NCI-H1694 (cell line): ENCODE data around the gene HPCAL1.
"Not testable (repeated sequence)": the region's sequence is repeated elsewhere in the genome, so short reads cannot be mapped to it uniquely, and the experiment has no call there.

Source experiments
- DNase-seq: peaks from one replicate; lab custom pipeline; 2025; lab: John Stamatoyannopoulos, UW

The HPCAL1 gene

GRCh38 chr2:10302479-10303180 lies at the start of gene HPCAL1:
Gene HPCAL1 (plus strand): TSS chr2:10302904. CDS start chr2:10419758, 116,854 bp downstream.
- peak; percentile 65 for DNase-seq

GRCh38 chr2:10253596-10254372 lies 48.9 kb upstream of the HPCAL1 start:
- no peak for DNase-seq

GRCh38 chr2:10254373-10255188 lies 48.1 kb upstream of the HPCAL1 start:
- DNase-seq, result no peak

GRCh38 chr2:10255189-10256030 lies 47.3 kb upstream of the HPCAL1 start:
- DNase-seq, result no peak

GRCh38 chr2:10256031-10256514 lies 46.6 kb upstream of the HPCAL1 start:
- no peak for DNase-seq

GRCh38 chr2:10256515-10257031 lies 46.1 kb upstream of the HPCAL1 start:
- no peak for DNase-seq

GRCh38 chr2:10257036-10257435 lies 45.7 kb upstream of the HPCAL1 start:
- DNase-seq, result no peak

- no peak for DNase-seq
Measured at GRCh38 chr2:10257500-10258147, 45.1 kb upstream of the HPCAL1 start.

- no peak for DNase-seq
Measured at GRCh38 chr2:10258326-10258725, 44.4 kb upstream of the HPCAL1 start.

- no peak for DNase-seq
Measured at GRCh38 chr2:10258726-10259125, 44.0 kb upstream of the HPCAL1 start.

- no peak for DNase-seq
Measured at GRCh38 chr2:10260130-10260529, 42.6 kb upstream of the HPCAL1 start.

GRCh38 chr2:10263526-10263925 lies 39.2 kb upstream of the HPCAL1 start:
- DNase-seq, result not testable (repeated sequence)

GRCh38 chr2:10264506-10265328 lies 38.0 kb upstream of the HPCAL1 start:
- DNase-seq, result no peak

- no peak for DNase-seq
Measured at GRCh38 chr2:10265329-10266132, 37.2 kb upstream of the HPCAL1 start.

- no peak for DNase-seq
Measured at GRCh38 chr2:10266133-10266620, 36.5 kb upstream of the HPCAL1 start.

GRCh38 chr2:10267036-10267435 lies 35.7 kb upstream of the HPCAL1 start:
- DNase-seq, result no peak

GRCh38 chr2:10267551-10268465 lies 34.9 kb upstream of the HPCAL1 start:
- DNase-seq, result peak; percentile 53

- DNase-seq, result no peak
Measured at GRCh38 chr2:10269291-10269690, 33.4 kb upstream of the HPCAL1 start.
